Heart left ventricle (tissue), 16 donors: ENCODE results near the gene KSR2. TPM values are rescaled to one million over a fixed set of nuclear protein-coding genes. Genes with fewer than 3 reads are reported as not detected.

ENCODE experiments used
- ATAC-seq, 4 donors: fragments of 200-7000 bp; cut with Tn5 transposase; one replicate each; pipeline ENCODE4 v1.9.1; 2020 to 2022; ENCODE audit warnings: moderate library complexity in 4 of 4, mild to moderate bottlenecking in 3 of 4, moderate number of reproducible peaks in 1 of 4
- DNase-seq, 5 donors: peaks; one replicate each; pipeline ENCODE4 v3.0.0-alpha.2; 2020
- H3K27ac ChIP-seq, 12 donors: fragments of 200-600 bp; sonication (generic) in 4 of 12; one replicate each; pipeline versions ENCODE4 v1.5.0 to v1.8.0; 2016 to 2022; ENCODE audit warnings: mild to moderate bottlenecking in 2 of 12
- H3K27me3 ChIP-seq, 9 donors: fragments of 200-600 bp; sonication (generic) in 2 of 9; one replicate each; pipeline versions ENCODE4 v1.5.1 to v1.8.0; 2016 to 2022; ENCODE audit warnings: mild to moderate bottlenecking in 3 of 9
- H3K36me3 ChIP-seq, 9 donors: fragments of 200-600 bp; sonication (generic) in 2 of 9; one replicate each; pipeline versions ENCODE4 v1.5.0 to v1.8.0; 2018 to 2022; ENCODE audit warnings: mild to moderate bottlenecking in 2 of 9
- H3K4me1 ChIP-seq, 12 donors: fragments of 200-600 bp; sonication (generic) in 4 of 12; one replicate each; pipeline versions ENCODE4 v1.5.0 to v1.8.0; 2016 to 2022; ENCODE audit warnings: mild to moderate bottlenecking in 3 of 12
- H3K4me3 ChIP-seq, 12 donors: fragments of 200-600 bp; sonication (generic) in 4 of 12; one replicate each; pipeline versions ENCODE4 v1.5.0 to v1.8.0; 2017 to 2022; ENCODE audit warnings: mild to moderate bottlenecking in 9 of 12, moderate library complexity in 4 of 12
- H3K9me3 ChIP-seq, 12 donors: fragments of 200-600 bp; sonication (generic) in 4 of 12; one replicate each; pipeline versions ENCODE4 v1.5.0 to v1.8.0; 2016 to 2022; ENCODE audit warnings: mild to moderate bottlenecking in 1 of 12
- POLR2A ChIP-seq, 2 donors: fragments of 450-650 bp; IDR thresholded peaks; one replicate each; pipeline ENCODE4 v1.6.1; 2017; ENCODE audit warnings: antibody characterized with exemption in 2 of 2, mild to moderate bottlenecking in 2 of 2, moderate library complexity in 2 of 2
- WGBS, 4 donors: extraction: QIAGEN DNeasy Blood & Tissue Kit in 2 of 4; methylation state at CpG; one replicate each; pipeline versions ENCODE4 v1.1.5 to v1.1.7; 2013 to 2018; 5-methylcytosine and 5-hydroxymethylcytosine counted together
- intact Hi-C, 10 donors: fragments of 100-400 bp; cut with DNase I; formaldehyde crosslinking; loops; one replicate each; pipeline versions ENCODE4 v1.11.1 to v1.14.2; 2022
- polyA plus RNA-seq, 2 donors: library from polyadenylated mRNA; stranded (reverse); fragments of 200-250 nt; gene quantifications; one replicate each; pipeline ENCODE4 v1.2.3, GENCODE V29; 2013
- total RNA-seq, 9 donors: library from RNA; depleted of rRNA in 2 of 9; stranded (reverse); fragments of >200 nt in 2 of 9; fragmentation: NEBNext Ultra II Directional in 3 of 9; extraction: Animal tissue kit (Norgen Biotek cat#: 25700) in 3 of 9; gene quantifications; one replicate each; pipeline versions ENCODE4 v1.1.0 to v1.2.4, GENCODE V29; 2016 to 2023
- TF ChIP-seq, protein P1 (sequence below), 12 donors: fragments of 200-600 bp; sonication (generic) in 4 of 12; IDR thresholded peaks; one replicate each; pipeline versions ENCODE4 v1.5.0 to v1.8.0; 2018 to 2022; ENCODE audit warnings: antibody characterized with exemption in 12 of 12, mild to moderate bottlenecking in 5 of 12
- donor health status: ischemic (EF 13 %, LVEDD 7.1; RV severe dilation, severe dysfunction).
- donor health status: healthy with polysubstance abuse.
- donor health status: DM: no; HTN: yes; CAD: no.
- donor health status: DM: no; HTN: no; CAD: no.
- donor health status: ischemic (EF 25% LVEDD 6.9; RV normal size, moderate dysfunction).
- donor health status: ischemic (EF 25% LVEDD 5.7; RV mildly dilated, moderate dysfunction).
- donor health status: healthy.
- donor health status: DM: yes; HTN: yes; CAD: no.
- donor health status: ischemic (EF 35%, LVEDD 5.7; RV mildly dilated, moderate dysfunction).
- donor health status: nonischemic (EF 11% LVEDD 7.7; RV severe dilation, severe dysfunction).
- donor health status: DM: yes; HTN: yes; CAD: no.
- donor health status: PGD.
- donor health status: ischemic (EF 29% LVEDD 5.4; RV normal size, mild dysfunction).
- donor health status: nonischemic (EF 23%, LVEDD 6.1; RV moderate dilation, normal function).

KSR2 gene
- total and polyA plus RNA-seq, 11 donors, result under 0.01 to 0.02 (median 0.02) TPM; not detected in 8

DNA sequence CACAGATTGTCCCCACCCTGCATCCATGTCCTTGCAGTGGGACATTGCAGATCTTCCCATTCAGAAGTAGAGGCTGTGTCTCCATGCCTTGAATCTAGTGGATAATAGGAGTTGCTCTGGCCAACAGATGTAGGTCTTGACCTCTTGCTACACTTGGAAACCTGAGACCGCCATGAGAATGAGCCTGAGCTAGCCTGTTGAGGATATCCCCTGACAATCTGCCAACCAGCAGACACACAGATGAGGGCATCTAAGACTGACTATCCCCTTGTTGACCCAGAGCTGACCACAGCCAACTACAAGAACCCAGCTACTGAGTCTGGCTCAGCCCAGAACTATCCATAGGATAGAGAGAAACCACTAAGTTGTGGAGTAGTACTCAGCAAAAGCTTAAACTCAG is 446.2 kb downstream of the KSR2 start:
- no peak for TF ChIP-seq POLR2A (IDR thresholded peaks at IDR 0.05)
- TF ChIP-seq, protein P1, sequence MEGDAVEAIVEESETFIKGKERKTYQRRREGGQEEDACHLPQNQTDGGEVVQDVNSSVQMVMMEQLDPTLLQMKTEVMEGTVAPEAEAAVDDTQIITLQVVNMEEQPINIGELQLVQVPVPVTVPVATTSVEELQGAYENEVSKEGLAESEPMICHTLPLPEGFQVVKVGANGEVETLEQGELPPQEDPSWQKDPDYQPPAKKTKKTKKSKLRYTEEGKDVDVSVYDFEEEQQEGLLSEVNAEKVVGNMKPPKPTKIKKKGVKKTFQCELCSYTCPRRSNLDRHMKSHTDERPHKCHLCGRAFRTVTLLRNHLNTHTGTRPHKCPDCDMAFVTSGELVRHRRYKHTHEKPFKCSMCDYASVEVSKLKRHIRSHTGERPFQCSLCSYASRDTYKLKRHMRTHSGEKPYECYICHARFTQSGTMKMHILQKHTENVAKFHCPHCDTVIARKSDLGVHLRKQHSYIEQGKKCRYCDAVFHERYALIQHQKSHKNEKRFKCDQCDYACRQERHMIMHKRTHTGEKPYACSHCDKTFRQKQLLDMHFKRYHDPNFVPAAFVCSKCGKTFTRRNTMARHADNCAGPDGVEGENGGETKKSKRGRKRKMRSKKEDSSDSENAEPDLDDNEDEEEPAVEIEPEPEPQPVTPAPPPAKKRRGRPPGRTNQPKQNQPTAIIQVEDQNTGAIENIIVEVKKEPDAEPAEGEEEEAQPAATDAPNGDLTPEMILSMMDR (IDR thresholded peaks at IDR 0.05), result no peak
- H3K27me3 ChIP-seq, result peaks cover 0 to 4% (median 0%) of the 10 kb centered on the region in 9 donors
- H3K9me3 ChIP-seq, result no peaks in the 10 kb centered on the region
- 75 to 89% (median 84%) methylated on average over 1 of the region's 1 CpG for whole genome bisulfite sequencing, 4 donors
- no peak overlapping the region for H3K27ac ChIP-seq
- H3K4me3 ChIP-seq, result no peak overlapping the region
- H3K4me1 ChIP-seq, result peaks cover 0 to 4% (median 0%) of the 10 kb centered on the region in 12 donors
- ATAC-seq, result no peak
- intact Hi-C loops, result no loop called here
- H3K36me3 ChIP-seq, result no peaks in the 10 kb centered on the region
- DNase-seq, result no peak

DNA sequence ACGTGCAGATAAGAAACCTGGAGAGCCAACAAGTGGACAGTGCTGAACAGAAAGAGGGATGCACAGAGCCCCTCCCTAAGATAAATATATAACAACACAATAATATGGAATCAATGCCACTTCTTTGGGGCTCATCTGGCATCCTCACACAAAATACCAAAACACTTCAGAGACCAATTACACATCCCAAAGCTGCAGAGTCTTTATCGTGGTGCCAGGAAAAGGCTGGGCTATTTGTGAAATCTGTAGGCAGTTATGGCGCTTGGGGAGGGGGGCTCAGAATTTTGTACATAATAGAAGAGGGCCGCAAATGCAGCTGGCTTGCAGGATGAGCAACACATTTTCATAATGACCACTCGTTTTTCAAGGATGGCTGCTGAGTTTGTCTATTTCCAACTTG is 446.9 kb downstream of the KSR2 start:
- ATAC-seq (no peak), DNase-seq (no peak)
- intact Hi-C loops, result no loop called here
- H3K9me3 ChIP-seq, result peaks cover 0 to 4% (median 0%) of the 10 kb centered on the region in 12 donors
- WGBS, 4 donors, result 67 to 84% (median 75%) methylated on average over 5 of the region's 5 CpGs
- no peak for TF ChIP-seq POLR2A (IDR thresholded peaks at IDR 0.05)
- TF ChIP-seq, protein P1 (IDR thresholded peaks at IDR 0.05), result no peak
- H3K4me1 ChIP-seq, result peaks cover 0 to 4% (median 0%) of the 10 kb centered on the region in 12 donors
- no peak overlapping the region for H3K27ac ChIP-seq
- H3K27me3 ChIP-seq, result peaks cover 0 to 4% (median 0%) of the 10 kb centered on the region in 9 donors
- no peaks in the 10 kb centered on the region for H3K36me3 ChIP-seq
- no peak overlapping the region for H3K4me3 ChIP-seq

DNA sequence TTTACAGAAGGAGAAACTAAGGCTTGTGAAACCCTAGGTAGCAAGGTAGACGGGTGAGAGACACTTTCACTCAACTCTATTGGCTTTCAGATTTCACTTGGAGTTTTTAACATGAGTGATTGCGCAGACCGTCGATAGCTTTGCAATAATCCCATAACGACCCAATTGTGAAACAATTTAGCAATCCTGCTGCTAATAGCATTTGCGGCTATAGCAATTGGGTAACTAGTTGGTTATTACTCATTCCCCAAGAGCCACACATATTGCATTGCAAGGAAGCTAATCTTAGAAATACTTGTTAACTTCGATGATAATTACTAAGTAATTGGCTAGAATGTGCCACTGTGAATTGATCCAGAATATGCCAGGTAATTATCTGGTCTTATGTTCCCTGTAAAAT is 447.4 kb downstream of the KSR2 start:
- H3K4me1 ChIP-seq, result peaks cover 0 to 4% (median 0%) of the 10 kb centered on the region in 12 donors
- 68 to 80% (median 71%) methylated on average over 7 of the region's 7 CpGs for WGBS, 4 donors
- ATAC-seq, result no peak

DNA sequence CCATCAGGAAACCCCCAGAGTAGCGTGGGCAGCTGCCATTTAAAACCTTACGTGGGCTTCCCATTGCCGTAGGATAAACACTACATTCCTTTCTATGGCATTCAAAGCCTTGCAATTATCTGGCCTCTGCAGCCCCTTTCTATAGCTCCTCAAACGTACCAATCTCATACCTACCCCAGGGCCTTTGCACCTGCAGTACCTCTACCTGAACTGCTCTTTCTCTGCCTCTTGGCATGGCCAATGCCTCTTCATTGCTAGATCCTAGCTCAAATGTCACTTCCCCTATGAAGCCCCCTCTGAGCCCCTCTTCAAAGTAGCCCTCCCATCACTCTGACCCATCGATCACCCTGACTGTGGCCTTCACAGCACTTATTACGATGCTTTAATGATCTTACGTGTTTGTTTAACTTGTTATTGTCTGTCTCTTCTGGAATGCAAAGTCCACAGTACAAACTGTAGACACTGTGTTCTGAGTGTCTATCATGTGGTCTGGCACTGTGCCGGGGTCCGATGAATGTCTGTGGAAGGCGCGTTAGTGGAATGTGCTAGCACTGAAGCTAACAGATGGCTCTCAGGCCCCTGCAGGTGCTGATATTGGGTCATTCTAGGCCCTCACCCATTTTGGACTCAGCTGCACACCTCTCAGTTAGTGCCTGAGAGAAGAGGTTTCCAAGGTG is 450.1 kb downstream of the KSR2 start:
- H3K4me1 ChIP-seq, result peaks cover 0 to 16% (median under 1%) of the 10 kb centered on the region in 12 donors
- no peaks in the 10 kb centered on the region for H3K36me3 ChIP-seq
- DNase-seq (peak in 4 of 5 donors; percentile 20 to 69 (median 64)), ATAC-seq (peak; percentile 50 to 78 (median 68))
- TF ChIP-seq, protein P1 (IDR thresholded peaks at IDR 0.05), result no peak
- TF ChIP-seq POLR2A (IDR thresholded peaks at IDR 0.05), result no peak
- 66 to 77% (median 73%) methylated on average over 11 of the region's 11 CpGs for WGBS, 4 donors
- H3K27ac ChIP-seq, result no peak overlapping the region
- intact Hi-C loops, result no loop called here
- H3K4me3 ChIP-seq, result no peak overlapping the region
- peaks cover 0 to 3% (median 0%) of the 10 kb centered on the region in 9 donors for H3K27me3 ChIP-seq
- H3K9me3 ChIP-seq, result peaks cover 0 to 4% (median 0%) of the 10 kb centered on the region in 12 donors

More for the DNA sequence above, 447.4 kb downstream of the KSR2 start:
- Histone ChIP-seq H3K27ac (no peak overlapping the region), H3K27me3 (peaks cover 0 to 4% (median 0%) of the 10 kb centered on the region in 9 donors), H3K36me3 (no peaks in the 10 kb centered on the region), H3K9me3 (peaks cover 0 to 4% (median 0%) of the 10 kb centered on the region in 12 donors), H3K4me3 (no peak overlapping the region)
- intact Hi-C loops, result no loop called here
- no peak for DNase-seq
- TF ChIP-seq, protein P1 (IDR thresholded peaks at IDR 0.05), result no peak
